ENCODE results near the gene F2R. TPM values are rescaled to one million over a fixed set of nuclear protein-coding genes. Genes with fewer than 3 reads are reported as not detected.

Gene F2R
- total and polyA plus RNA-seq, 3 donors from 2014 or later, result 17.9 to 29.9 (median 28.0) TPM

DNA sequence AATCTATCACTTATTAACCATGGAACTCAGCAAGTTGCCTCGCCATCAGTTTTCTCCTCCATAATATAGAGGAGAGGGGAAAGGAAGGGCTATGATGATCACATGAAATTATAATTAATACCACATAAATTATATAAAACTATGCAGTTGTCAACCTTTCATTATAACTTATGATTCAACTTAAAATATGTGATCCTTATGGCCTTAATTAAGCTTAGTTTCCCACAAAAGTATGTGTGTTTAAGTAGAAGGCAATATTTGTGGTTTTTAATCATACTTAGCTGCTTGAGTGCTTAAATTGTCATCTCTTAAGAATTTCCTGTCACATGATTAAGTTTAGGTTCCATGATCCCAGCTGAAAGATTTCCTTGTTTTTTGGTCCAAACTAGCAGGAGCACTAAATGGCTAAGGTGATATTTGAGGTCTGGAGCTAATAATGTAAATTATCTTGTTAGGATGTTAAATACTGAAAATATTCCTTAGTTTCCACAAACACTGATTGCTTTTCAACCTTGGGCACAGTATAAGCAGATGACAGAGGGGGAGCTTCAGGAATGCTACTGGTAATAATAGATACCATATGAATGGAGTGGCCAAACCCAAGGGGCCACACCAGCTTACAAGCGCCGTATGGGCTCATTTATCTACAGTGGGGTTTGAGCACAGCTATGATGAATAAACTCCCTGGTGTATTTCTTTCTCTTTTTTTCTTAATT, 26.4 kb upstream of the F2R start:
- 95 to 97% methylated on average over 3 of the region's 3 CpGs for WGBS, 2 donors
- intact Hi-C loops (cut with DNase I; ENCODE audit: low total_unique reads), result no loop called here
- Histone ChIP-seq H3K4me1 (peaks cover 5% of the 10 kb centered on the region), H3K9me3 (no peaks in the 10 kb centered on the region), H3K27ac (no peak overlapping the region), H3K27me3 (no peaks in the 10 kb centered on the region), H3K36me3 (ENCODE audit: low read depth, missing control alignments) (no peaks in the 10 kb centered on the region), H3K4me3 (no peak overlapping the region)
- no peak for DNase-seq
- no peak for TF ChIP-seq POLR2A (IDR thresholded peaks at IDR 0.05)
- TF ChIP-seq, protein P1, sequence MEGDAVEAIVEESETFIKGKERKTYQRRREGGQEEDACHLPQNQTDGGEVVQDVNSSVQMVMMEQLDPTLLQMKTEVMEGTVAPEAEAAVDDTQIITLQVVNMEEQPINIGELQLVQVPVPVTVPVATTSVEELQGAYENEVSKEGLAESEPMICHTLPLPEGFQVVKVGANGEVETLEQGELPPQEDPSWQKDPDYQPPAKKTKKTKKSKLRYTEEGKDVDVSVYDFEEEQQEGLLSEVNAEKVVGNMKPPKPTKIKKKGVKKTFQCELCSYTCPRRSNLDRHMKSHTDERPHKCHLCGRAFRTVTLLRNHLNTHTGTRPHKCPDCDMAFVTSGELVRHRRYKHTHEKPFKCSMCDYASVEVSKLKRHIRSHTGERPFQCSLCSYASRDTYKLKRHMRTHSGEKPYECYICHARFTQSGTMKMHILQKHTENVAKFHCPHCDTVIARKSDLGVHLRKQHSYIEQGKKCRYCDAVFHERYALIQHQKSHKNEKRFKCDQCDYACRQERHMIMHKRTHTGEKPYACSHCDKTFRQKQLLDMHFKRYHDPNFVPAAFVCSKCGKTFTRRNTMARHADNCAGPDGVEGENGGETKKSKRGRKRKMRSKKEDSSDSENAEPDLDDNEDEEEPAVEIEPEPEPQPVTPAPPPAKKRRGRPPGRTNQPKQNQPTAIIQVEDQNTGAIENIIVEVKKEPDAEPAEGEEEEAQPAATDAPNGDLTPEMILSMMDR (IDR thresholded peaks at IDR 0.05), result no peak

DNA sequence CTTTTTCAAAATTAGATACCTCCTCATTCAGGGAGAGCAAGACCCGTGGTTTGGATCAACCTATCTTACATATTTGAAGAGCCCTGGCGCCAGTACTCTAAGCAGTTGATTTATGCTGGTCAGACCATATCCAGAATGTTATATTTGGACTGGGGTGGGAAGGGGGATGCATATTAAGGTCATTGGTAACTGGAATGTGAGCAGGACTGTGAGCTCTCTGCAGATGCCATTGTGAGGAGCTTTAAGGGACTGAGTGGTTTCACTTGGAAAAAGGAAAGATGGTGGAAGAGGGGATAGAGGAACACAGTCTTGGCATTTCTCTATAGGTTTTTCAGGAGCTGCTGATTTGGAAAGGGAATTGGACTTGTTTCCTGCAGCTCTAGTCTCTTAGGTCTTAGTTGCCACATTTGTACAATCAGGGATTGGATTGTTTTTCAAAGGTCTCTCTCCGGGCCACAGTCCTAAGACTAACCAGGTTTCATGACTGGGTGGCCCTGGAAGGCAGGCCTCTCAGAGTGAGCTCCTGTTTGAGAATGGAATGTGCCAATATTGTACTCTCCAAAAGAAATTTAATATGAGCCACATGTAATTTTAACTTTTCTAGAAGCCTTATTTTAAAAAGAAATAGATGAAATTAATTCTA, 25.8 kb upstream of the F2R start:
- 83 to 85% methylated on average over 3 of the region's 3 CpGs for WGBS, 2 donors
- no peak overlapping the region for H3K4me3 ChIP-seq
- intact Hi-C loops (cut with DNase I; ENCODE audit: low total_unique reads), result no loop called here
- H3K27ac ChIP-seq, result no peak overlapping the region
- no peak for DNase-seq
- TF ChIP-seq, protein P1 (IDR thresholded peaks at IDR 0.05), result no peak
- no peak for TF ChIP-seq POLR2A (IDR thresholded peaks at IDR 0.05)
- no peaks in the 10 kb centered on the region for H3K9me3 ChIP-seq
- peaks cover 5% of the 10 kb centered on the region for H3K4me1 ChIP-seq
- H3K36me3 ChIP-seq (ENCODE audit: low read depth, missing control alignments), result no peaks in the 10 kb centered on the region
- no peaks in the 10 kb centered on the region for H3K27me3 ChIP-seq

DNA sequence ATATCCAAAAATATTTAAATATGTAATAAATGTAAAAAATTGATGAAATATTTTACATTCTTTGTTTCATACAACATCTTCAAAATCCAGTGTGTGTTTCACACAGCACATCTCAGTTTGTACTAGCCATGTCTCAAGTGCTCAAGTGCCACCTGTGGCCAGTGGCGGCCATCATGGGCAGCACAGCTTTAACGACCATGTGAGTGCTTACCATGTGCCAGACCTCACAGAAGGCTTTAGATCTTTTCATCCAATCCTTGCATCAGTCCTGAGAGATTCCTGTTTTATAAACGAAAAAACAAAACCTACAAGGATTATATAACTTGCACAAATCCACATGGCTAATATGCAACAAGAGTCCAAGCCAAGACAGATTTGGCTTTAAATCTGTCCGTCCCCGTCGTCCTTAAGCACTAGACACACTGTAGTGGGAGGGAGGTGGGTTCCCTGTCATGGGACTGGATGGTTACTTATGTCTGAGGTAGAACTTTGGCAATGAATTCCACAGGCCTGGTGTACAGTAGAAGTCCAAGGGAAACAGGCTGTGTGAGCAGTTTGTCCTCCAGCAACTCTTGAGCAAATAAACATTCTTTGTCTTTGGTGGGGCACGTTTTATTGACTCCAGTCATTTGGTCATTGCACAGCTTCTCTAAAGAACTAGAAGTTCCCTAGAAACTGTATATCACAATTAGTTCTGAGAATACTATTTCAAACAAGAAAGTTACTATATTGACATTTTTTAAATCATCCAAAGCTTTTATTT, 25.0 kb upstream of the F2R start:
- DNase-seq, result no peak
- intact Hi-C loops (cut with DNase I; ENCODE audit: low total_unique reads), result no loop called here
- 59 to 67% methylated on average over 7 of the region's 7 CpGs for WGBS, 2 donors
- Histone ChIP-seq H3K36me3 (ENCODE audit: low read depth, missing control alignments) (no peaks in the 10 kb centered on the region), H3K4me3 (no peak overlapping the region), H3K27ac (no peak overlapping the region), H3K27me3 (no peaks in the 10 kb centered on the region), H3K9me3 (no peaks in the 10 kb centered on the region), H3K4me1 (peaks cover 5% of the 10 kb centered on the region)
- TF ChIP-seq, protein P1 (IDR thresholded peaks at IDR 0.05), result no peak

DNA sequence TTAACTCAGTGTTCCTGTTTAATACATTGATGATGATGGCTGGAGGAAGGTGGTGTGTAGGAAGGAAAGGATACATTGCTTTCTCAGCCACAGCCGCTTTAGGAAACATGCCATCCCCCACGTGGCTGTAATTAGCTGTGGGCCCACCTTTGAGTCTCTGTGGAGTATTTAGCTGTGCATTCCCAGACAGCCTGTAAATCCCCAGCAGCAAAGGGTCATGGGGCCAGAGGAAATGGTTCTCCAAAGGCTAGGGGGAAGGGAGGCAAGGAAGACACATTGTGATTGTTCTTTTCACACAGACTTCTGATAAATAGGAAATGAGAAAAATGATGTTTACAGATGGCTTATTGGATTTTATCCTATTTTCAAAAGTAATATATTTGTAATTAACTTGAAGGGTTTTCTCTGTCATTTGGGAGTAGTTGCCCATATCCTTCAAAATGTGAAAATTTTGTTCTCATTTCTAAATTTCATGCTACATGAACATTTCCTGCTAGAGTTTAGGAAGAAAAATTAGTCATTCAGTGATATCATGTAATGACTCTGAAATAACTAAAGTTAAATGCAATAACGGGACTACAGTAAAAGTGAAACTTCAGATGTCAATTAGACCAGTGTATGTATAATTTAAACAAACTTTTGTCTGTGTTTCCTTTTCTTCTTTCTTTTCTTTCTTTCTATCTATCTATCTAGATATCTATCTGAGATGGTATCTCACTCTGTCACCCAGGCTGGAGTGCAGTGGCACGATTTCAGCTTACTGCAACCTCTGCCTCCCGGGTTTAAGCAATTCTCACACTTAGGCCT, 24.3 kb upstream of the F2R start:
- DNase-seq, result no peak
- Histone ChIP-seq H3K4me1 (peaks cover 5% of the 10 kb centered on the region), H3K9me3 (no peaks in the 10 kb centered on the region), H3K4me3 (no peak overlapping the region), H3K36me3 (ENCODE audit: low read depth, missing control alignments) (no peaks in the 10 kb centered on the region), H3K27me3 (no peaks in the 10 kb centered on the region), H3K27ac (no peak overlapping the region)
- intact Hi-C loops (cut with DNase I; ENCODE audit: low total_unique reads), result no loop called here
- 45 to 59% methylated on average over 5 of the region's 5 CpGs for WGBS, 2 donors
- TF ChIP-seq, protein P1 (IDR thresholded peaks at IDR 0.05), result no peak
- TF ChIP-seq POLR2A (IDR thresholded peaks at IDR 0.05), result no peak

All from testis (tissue), 3 donors.